HL-60/S4 treated with retinoic acid at 250 ng/mL for 4 days and 3 days (cell line): ENCODE measurements around the gene NOL7.

Experiments
- in situ Hi-C: fragments of 300-500 bp; cut with MboI; formaldehyde crosslinking; loops from 2 replicates; pipeline ENCODE4 v1.7.0; 2022; ENCODE audit warnings: low sequenced_read_pairs

The NOL7 gene

GRCh38 chr6:13614926-13615791 is at the start of gene NOL7:
NOL7 (plus strand) TSS chr6:13615335; CDS start chr6:13615359, 24 bp downstream.
- in situ Hi-C loops: no loop called here

GRCh38 chr6:13565921-13566320 is 49.2 kb upstream of the NOL7 start:
- in situ Hi-C loops: no loop called here

GRCh38 chr6:13566500-13566899 is 48.6 kb upstream of the NOL7 start:
- in situ Hi-C loops: no loop called here

- in situ Hi-C loops: no loop called here
These were observed 46.2 kb upstream of the NOL7 start for GRCh38 chr6:13568970-13569369.

- in situ Hi-C loops: no loop called here
These were observed 42.9 kb upstream of the NOL7 start for GRCh38 chr6:13572240-13572639.

GRCh38 chr6:13572951-13573654 is 42.0 kb upstream of the NOL7 start:
- in situ Hi-C loops: no loop called here

GRCh38 chr6:13573669-13574110 is 41.4 kb upstream of the NOL7 start:
- in situ Hi-C loops: no loop called here

- in situ Hi-C loops: no loop called here
These were observed 41.0 kb upstream of the NOL7 start for GRCh38 chr6:13574149-13574570.

- in situ Hi-C loops: no loop called here
These were observed 40.4 kb upstream of the NOL7 start, which contains the start of gene SIRT5 for GRCh38 chr6:13574571-13575376. SIRT5 (plus strand) TSS chr6:13574601; CDS start chr6:13584111, 9,510 bp downstream.

GRCh38 chr6:13575377-13575775 is 39.8 kb upstream of the NOL7 start:
- in situ Hi-C loops: no loop called here

- in situ Hi-C loops: no loop called here
These were observed 39.1 kb upstream of the NOL7 start for GRCh38 chr6:13576017-13576416.

- in situ Hi-C loops: no loop called here
These were observed 37.2 kb upstream of the NOL7 start for GRCh38 chr6:13577926-13578325.

GRCh38 chr6:13579911-13580310 is 35.2 kb upstream of the NOL7 start:
- in situ Hi-C loops: no loop called here

- in situ Hi-C loops: no loop called here
These were observed 33.4 kb upstream of the NOL7 start for GRCh38 chr6:13581700-13582229.

- in situ Hi-C loops: no loop called here
These were observed 28.3 kb upstream of the NOL7 start for GRCh38 chr6:13586603-13587542.

GRCh38 chr6:13589801-13590200 is 25.3 kb upstream of the NOL7 start:
- in situ Hi-C loops: no loop called here

- in situ Hi-C loops: no loop called here
These were observed 24.5 kb upstream of the NOL7 start for GRCh38 chr6:13590574-13591153.

- in situ Hi-C loops: no loop called here
These were observed 23.8 kb upstream of the NOL7 start for GRCh38 chr6:13591205-13591921.

GRCh38 chr6:13593103-13593502 is 22.0 kb upstream of the NOL7 start:
- in situ Hi-C loops: no loop called here
